Astrocyte of the spinal cord (primary cell): Measurements from ENCODE around the gene SH3RF3.

Experiments used
- DNase-seq: peaks from one replicate; pipeline ENCODE4 v3.0.0; 2011; ENCODE audit warnings: low read depth, low spot score
- H3K4me3 ChIP-seq: 2 replicates; pipeline ENCODE4 v1.5.1; 2011; ENCODE audit warnings: low read depth, mild to moderate bottlenecking, low read length, moderate library complexity
- CTCF ChIP-seq: IDR thresholded peaks from 2 replicates; pipeline ENCODE4 v1.5.1; 2012; ENCODE audit warnings: low read depth, mild to moderate bottlenecking, low read length, inconsistent platforms
- in situ Hi-C: cut with HindIII; loops from 2 replicates; pipeline ENCODE4 v1.10.0; 2017; ENCODE audit warnings: low sequenced_read_pairs

The SH3RF3 gene

GRCh38 chr2:109448207-109448606, 319.2 kb downstream of the SH3RF3 start:
- TF ChIP-seq CTCF, result no peak
- in situ Hi-C loops, result no loop called here
- DNase-seq, result no peak
- no peak overlapping the region for H3K4me3 ChIP-seq

GRCh38 chr2:109448946-109449788, 320.2 kb downstream of the SH3RF3 start:
- H3K4me3 ChIP-seq, result no peak overlapping the region
- in situ Hi-C loops, result no loop called here
- DNase-seq, result peak; percentile 34
- TF ChIP-seq CTCF, result no peak

- in situ Hi-C loops, result no loop called here
- no peak overlapping the region for H3K4me3 ChIP-seq
- DNase-seq, result no peak
- TF ChIP-seq CTCF, result no peak
These were observed 321.7 kb downstream of the SH3RF3 start for GRCh38 chr2:109450574-109451273.

- TF ChIP-seq CTCF, result no peak
- in situ Hi-C loops, result no loop called here
- no peak for DNase-seq
- H3K4me3 ChIP-seq, result no peak overlapping the region
These were observed 322.7 kb downstream of the SH3RF3 start for GRCh38 chr2:109451671-109452070.

- DNase-seq, result no peak
- in situ Hi-C loops, result no loop called here
- no peak for TF ChIP-seq CTCF
- no peak overlapping the region for H3K4me3 ChIP-seq
These were observed 323.6 kb downstream of the SH3RF3 start for GRCh38 chr2:109452318-109453305.

- TF ChIP-seq CTCF, result no peak
- in situ Hi-C loops, result no loop called here
These were observed 324.5 kb downstream of the SH3RF3 start for GRCh38 chr2:109453371-109453995.

More at GRCh38 chr2:109453371-109453995, 324.5 kb downstream of the SH3RF3 start:
- no peak for DNase-seq
- H3K4me3 ChIP-seq, result no peak overlapping the region
